GM12872 (cell line): Measurements from ENCODE around the gene MRPL32.

Experiments used
- TF ChIP-seq, protein P1 (sequence below): IDR thresholded peaks from 3 replicates; pipeline ENCODE4 v1.5.1; 2011; ENCODE audit warnings: low read depth, mild to moderate bottlenecking, low read length, moderate library complexity; ENCODE audit not compliant: insufficient read depth

Gene MRPL32

GRCh38 chr7:42986213-42986612 lies 54.0 kb downstream of the MRPL32 start:
- TF ChIP-seq, protein P1, sequence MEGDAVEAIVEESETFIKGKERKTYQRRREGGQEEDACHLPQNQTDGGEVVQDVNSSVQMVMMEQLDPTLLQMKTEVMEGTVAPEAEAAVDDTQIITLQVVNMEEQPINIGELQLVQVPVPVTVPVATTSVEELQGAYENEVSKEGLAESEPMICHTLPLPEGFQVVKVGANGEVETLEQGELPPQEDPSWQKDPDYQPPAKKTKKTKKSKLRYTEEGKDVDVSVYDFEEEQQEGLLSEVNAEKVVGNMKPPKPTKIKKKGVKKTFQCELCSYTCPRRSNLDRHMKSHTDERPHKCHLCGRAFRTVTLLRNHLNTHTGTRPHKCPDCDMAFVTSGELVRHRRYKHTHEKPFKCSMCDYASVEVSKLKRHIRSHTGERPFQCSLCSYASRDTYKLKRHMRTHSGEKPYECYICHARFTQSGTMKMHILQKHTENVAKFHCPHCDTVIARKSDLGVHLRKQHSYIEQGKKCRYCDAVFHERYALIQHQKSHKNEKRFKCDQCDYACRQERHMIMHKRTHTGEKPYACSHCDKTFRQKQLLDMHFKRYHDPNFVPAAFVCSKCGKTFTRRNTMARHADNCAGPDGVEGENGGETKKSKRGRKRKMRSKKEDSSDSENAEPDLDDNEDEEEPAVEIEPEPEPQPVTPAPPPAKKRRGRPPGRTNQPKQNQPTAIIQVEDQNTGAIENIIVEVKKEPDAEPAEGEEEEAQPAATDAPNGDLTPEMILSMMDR, result no peak

DNA sequence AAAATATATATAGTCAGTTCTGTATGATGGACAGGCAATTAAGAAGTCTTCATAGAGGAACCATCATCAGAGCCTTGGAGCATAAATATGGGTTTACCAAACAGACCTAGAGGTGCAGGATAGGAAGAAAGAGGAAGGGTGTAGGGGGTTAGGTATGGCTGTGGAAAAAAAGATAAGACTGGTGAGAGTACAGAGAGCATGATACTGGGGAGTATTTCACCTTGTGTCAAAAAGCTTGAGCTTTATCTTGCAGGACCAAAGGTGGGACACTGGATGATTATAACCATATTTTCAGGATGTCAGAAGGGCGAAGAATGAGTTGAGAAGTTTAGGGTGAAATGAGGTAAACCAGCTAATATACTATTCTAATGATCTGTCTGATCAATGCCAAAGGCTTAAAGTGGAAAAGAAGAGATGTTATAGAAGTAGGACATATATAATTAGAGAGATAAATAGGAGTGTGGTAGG lies 54.6 kb downstream of the MRPL32 start:
- TF ChIP-seq, protein P1, result no peak
